Fibroblast of lung (primary cell): Measurements from ENCODE around the gene GBA2. TPM values are rescaled to one million over a fixed set of nuclear protein-coding genes. Genes with fewer than 3 reads are reported as not detected.

Experiments
- DNase-seq, 2 donors: peaks; one replicate each; pipeline versions ENCODE4 v3.0.0 to v3.0.0-alpha.2; 2010; ENCODE audit warnings: low read depth in 2 of 2
- H2AFZ ChIP-seq: 2 replicates; pipeline ENCODE4 v1.5.1; 2012; ENCODE audit warnings: low read length, control low read depth, inconsistent platforms
- H3K27ac ChIP-seq: 2 replicates; pipeline ENCODE4 v1.5.1; 2011; ENCODE audit warnings: low read length, control low read depth; ENCODE audit not compliant: insufficient read depth
- H3K27me3 ChIP-seq: 2 replicates; pipeline ENCODE4 v1.5.1; 2011; ENCODE audit warnings: mild to moderate bottlenecking, low read length; ENCODE audit not compliant: control insufficient read depth, insufficient read depth
- H3K36me3 ChIP-seq: 2 replicates; pipeline ENCODE4 v1.5.1; 2011; ENCODE audit warnings: low read length; ENCODE audit not compliant: control insufficient read depth, insufficient read depth
- H3K4me1 ChIP-seq: 2 replicates; pipeline ENCODE4 v1.5.1; 2011; ENCODE audit warnings: low read length; ENCODE audit not compliant: control insufficient read depth, insufficient read depth; ENCODE audit errors: extremely low read depth
- H3K4me2 ChIP-seq: 2 replicates; pipeline ENCODE4 v1.5.1; 2011; ENCODE audit warnings: low read length, control low read depth; ENCODE audit not compliant: insufficient read depth; ENCODE audit errors: extremely low read depth
- H3K4me3 ChIP-seq, 4 experiments: fragments of 200-600 bp in 1 of 4; sonication (generic) in 1 of 4; replicated peaks in 1 of 4; 2 replicates each; pipeline ENCODE4 v1.5.1; 2011 to 2016; ENCODE audit warnings: low read length in 4 of 4, low read depth in 3 of 4, mild to moderate bottlenecking in 3 of 4, control low read depth in 2 of 4, inconsistent platforms in 1 of 4, mixed read lengths in 1 of 4; ENCODE audit not compliant: insufficient read depth in 1 of 4; ENCODE audit errors: control extremely low read depth in 1 of 4
- H3K79me2 ChIP-seq: 2 replicates; pipeline ENCODE4 v1.5.1; 2012; ENCODE audit warnings: mild to moderate bottlenecking, low read length, inconsistent platforms; ENCODE audit not compliant: control insufficient read depth, insufficient read depth
- H3K9ac ChIP-seq: 2 replicates; pipeline ENCODE4 v1.5.1; 2011; ENCODE audit warnings: mild to moderate bottlenecking, low read length, control low read depth; ENCODE audit not compliant: insufficient read depth
- H3K9me3 ChIP-seq: 2 replicates; pipeline ENCODE4 v1.5.1; 2012; ENCODE audit warnings: low read depth, low read length; ENCODE audit not compliant: control insufficient read depth, insufficient read depth
- H4K20me1 ChIP-seq: 2 replicates; pipeline ENCODE4 v1.5.1; 2011; ENCODE audit warnings: low read length; ENCODE audit not compliant: control insufficient read depth, insufficient read depth; ENCODE audit errors: extremely low read depth
- EZH2 ChIP-seq: IDR thresholded peaks from 2 replicates; pipeline ENCODE4 v1.5.1; 2012; ENCODE audit warnings: low read length, control low read depth, mild to moderate bottlenecking; ENCODE audit errors: missing control alignments
- polyA plus RNA-seq, 2 donors: library from polyadenylated mRNA; depleted of rRNA in 1 of 2; stranded (reverse) in 1 of 2; unstranded in 1 of 2; fragments of >200 nt; gene quantifications; 2 replicates each; pipeline ENCODE4 v1.2.1, GENCODE V29; 2011 to 2012; ENCODE audit warnings: missing spikeins in 1 of 2
- total RNA-seq: library from RNA; depleted of rRNA; stranded (reverse); fragments of >200 nt; gene quantifications from 2 replicates; pipeline ENCODE4 v1.2.1, GENCODE V29; 2014
- TF ChIP-seq, protein P1 (sequence below), 2 donors: IDR thresholded peaks in 1 of 2; conservative IDR thresholded peaks in 1 of 2; 1 replicate in 1 of 2; 2 replicates in 1 of 2; pipeline ENCODE4 v1.5.1; 2011 to 2012; ENCODE audit warnings: low read length in 2 of 2, control low read depth in 1 of 2, inconsistent platforms in 1 of 2, low read depth in 1 of 2, mild to moderate bottlenecking in 1 of 2

Gene GBA2
- total and polyA plus RNA-seq, 2 donors (not counting 1 experiment from before 2014, with no cell fraction given): 23.9 to 25.5 TPM

DNA sequence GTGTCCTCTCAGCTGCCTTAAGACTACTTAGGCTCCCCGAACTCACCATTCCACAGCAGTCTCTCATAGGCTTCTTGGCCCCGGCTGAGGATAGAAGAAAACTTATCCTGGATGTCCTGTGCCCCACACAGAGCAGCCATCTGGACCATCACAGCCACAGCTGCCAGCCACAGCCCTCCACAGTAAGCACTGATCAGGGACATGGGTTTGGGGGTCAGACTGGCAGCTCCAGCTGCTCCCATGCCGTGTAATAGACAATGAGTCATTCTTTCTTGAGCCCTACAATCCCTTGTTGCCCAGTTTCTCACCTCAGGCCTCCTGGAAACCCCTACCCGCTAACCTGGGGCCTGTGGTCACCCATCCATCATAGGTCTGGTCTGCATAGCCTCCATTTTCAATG, 10.8 kb downstream of the GBA2 start:
- no peak for DNase-seq
- Histone ChIP-seq H3K36me3 (peaks cover 52% of the 10 kb centered on the region), H4K20me1 (no peaks in the 10 kb centered on the region), H3K9me3 (no peaks in the 10 kb centered on the region), H3K27ac (no peak overlapping the region), H3K27me3 (no peaks in the 10 kb centered on the region), H3K9ac (no peak overlapping the region), H2AFZ (no peak overlapping the region), H3K4me2 (no peak overlapping the region), H3K4me3 (no peak overlapping the region), H3K4me1 (peaks cover 6% of the 10 kb centered on the region), H3K79me2 (peaks cover 18% of the 10 kb centered on the region)
- no peak for TF ChIP-seq EZH2

DNA sequence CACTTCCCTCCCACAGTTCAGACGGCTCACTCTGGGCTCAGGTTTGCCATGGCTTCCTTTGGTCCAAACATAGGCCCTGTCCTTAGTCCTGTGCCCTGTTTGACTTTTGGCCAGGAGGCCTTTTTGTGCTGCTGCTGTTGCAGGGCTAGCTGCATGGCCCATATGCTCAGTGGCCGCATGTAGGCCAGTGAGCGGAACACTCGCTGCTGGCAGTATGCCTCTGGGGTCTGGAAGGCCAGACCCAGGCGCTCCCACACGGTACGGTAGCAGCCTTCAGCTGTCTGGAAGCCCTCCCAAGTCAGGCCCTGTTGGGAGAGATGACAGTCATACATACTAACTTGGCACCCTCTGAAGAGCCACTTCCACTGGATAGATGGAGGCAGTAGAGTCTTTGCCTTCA, 11.9 kb downstream of the GBA2 start:
- Histone ChIP-seq H4K20me1 (no peaks in the 10 kb centered on the region), H2AFZ (no peak overlapping the region), H3K27ac (no peak overlapping the region), H3K4me3 (no peak overlapping the region), H3K79me2 (peaks cover 24% of the 10 kb centered on the region), H3K27me3 (no peaks in the 10 kb centered on the region), H3K9me3 (no peaks in the 10 kb centered on the region), H3K4me1 (peaks cover 6% of the 10 kb centered on the region), H3K9ac (no peak overlapping the region), H3K36me3 (peaks cover 48% of the 10 kb centered on the region), H3K4me2 (no peak overlapping the region)
- DNase-seq: no peak
- no peak for TF ChIP-seq EZH2
- TF ChIP-seq, protein P1, sequence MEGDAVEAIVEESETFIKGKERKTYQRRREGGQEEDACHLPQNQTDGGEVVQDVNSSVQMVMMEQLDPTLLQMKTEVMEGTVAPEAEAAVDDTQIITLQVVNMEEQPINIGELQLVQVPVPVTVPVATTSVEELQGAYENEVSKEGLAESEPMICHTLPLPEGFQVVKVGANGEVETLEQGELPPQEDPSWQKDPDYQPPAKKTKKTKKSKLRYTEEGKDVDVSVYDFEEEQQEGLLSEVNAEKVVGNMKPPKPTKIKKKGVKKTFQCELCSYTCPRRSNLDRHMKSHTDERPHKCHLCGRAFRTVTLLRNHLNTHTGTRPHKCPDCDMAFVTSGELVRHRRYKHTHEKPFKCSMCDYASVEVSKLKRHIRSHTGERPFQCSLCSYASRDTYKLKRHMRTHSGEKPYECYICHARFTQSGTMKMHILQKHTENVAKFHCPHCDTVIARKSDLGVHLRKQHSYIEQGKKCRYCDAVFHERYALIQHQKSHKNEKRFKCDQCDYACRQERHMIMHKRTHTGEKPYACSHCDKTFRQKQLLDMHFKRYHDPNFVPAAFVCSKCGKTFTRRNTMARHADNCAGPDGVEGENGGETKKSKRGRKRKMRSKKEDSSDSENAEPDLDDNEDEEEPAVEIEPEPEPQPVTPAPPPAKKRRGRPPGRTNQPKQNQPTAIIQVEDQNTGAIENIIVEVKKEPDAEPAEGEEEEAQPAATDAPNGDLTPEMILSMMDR (conservative IDR thresholded peaks at IDR 0.05 in 1 of 2, IDR thresholded peaks at IDR 0.05 in 1 of 2; ENCODE audit: low read depth in 1 of 2, low read length in 2 of 2): no peak

DNA sequence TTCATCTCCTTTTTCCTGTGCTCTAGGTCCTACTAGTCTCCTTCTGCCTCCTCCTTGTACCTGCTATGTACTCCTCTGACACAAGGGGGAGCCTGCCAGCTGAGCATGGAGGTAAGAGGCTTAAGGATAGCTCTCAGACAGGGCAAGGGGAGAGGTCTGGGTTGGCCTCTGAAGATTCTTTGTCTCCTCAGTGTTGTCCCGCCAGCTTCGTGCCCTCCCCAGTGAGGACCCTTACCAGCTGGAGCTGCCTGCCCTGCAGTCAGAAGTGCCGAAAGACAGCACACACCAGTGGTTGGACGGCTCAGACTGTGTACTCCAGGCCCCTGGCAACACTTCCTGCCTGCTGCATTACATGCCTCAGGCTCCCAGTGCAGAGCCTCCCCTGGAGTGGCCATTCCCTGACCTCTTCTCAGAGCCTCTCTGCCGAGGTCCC, 12.8 kb downstream of the GBA2 start:
- no peaks in the 10 kb centered on the region for H3K9me3 ChIP-seq
- H3K9ac ChIP-seq: no peak overlapping the region
- peak; percentile 66 to 81 for DNase-seq
- H3K4me1 ChIP-seq: peaks cover 6% of the 10 kb centered on the region
- no peak overlapping the region for H2AFZ ChIP-seq
- TF ChIP-seq, protein P1 (conservative IDR thresholded peaks at IDR 0.05 in 1 of 2, IDR thresholded peaks at IDR 0.05 in 1 of 2; ENCODE audit: low read depth in 1 of 2, low read length in 2 of 2): peak; percentile 93 to 98
- no peak for TF ChIP-seq EZH2
- no peak overlapping the region for H3K27ac ChIP-seq
- H3K79me2 ChIP-seq: peaks cover 30% of the 10 kb centered on the region
- H3K4me3 ChIP-seq: no peak overlapping the region
- H3K4me2 ChIP-seq: no peak overlapping the region
- no peaks in the 10 kb centered on the region for H4K20me1 ChIP-seq
- H3K27me3 ChIP-seq: no peaks in the 10 kb centered on the region
- peaks cover 44% of the 10 kb centered on the region for H3K36me3 ChIP-seq
